ENCODE data around the gene STXBP4.
A peak's percentile ranks its signal among the peaks of the same experiment; 100 is the strongest.
"Not testable (repeated sequence)": the region's sequence is repeated elsewhere in the genome, so short reads cannot be mapped to it uniquely, and the experiment has no call there.

STXBP4 gene

GRCh38 chr17:55038291-55038690 lies 69.7 kb downstream of the STXBP4 start:
- DNase-seq (ENCODE audit: low read depth, low spot score), result no peak
- H3K27ac ChIP-seq, result no peak overlapping the region

DNA sequence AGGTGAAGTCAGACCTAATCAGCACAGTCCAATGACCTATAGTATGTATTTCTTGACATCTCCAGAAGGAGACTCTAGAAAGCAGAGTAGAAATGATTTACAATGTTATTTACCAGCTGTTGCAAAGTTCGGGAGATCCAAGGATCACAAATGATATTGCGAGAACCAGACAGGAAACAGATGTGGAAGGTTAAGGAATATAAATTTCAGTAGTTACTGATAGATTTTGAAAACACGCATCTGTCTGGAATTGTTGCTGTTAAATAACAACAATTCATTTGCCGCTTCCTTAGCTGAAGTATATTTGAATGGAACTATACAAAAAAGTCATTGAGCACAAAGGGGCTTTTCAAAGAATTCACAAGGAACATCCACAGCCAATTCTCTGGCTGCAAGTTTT lies 72.0 kb downstream of the STXBP4 start:
- no peak for DNase-seq (ENCODE audit: low read depth, low spot score)
- no peak overlapping the region for H3K27ac ChIP-seq

DNA sequence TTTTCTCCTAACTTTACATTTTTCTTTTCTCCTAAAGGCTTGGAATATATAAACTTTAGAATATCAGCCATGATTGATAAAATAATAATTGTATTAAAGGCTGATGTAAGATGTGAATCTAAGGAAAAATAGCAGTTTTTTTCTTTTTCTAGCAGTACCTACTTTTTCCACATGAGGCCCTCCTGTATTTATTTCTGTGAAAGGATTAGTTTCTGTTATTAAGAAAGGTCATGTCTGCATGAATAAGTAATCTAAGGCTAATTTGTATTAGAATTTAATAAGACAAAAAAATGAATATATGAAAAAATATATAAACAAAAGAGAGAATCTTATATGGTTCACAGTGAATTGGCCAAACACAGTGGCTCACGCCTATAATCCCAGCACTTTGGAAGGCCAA lies 85.3 kb downstream of the STXBP4 start:
- H3K27ac ChIP-seq, result no peak overlapping the region
- DNase-seq (ENCODE audit: low read depth, low spot score), result no peak

DNA sequence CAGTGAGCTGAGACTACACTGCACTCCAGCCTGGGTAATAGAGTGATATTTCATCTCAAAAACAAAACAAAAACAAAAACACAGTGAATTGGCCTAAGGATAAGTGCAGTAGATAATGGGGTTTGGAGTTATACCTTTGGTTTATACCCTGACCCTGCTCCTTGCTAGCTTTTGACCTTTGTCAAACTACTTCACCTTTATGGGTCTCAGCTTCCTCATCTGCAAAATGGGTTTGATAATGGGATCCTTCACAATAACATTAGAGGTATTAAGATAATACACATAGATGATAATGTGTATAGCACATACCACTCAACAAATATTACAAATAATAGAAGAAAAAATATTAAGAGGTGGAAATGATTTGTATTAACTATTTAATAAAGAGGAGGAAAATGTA lies 85.9 kb downstream of the STXBP4 start:
- H3K27ac ChIP-seq, result no peak overlapping the region
- no peak for DNase-seq (ENCODE audit: low read depth, low spot score)

GRCh38 chr17:55056526-55056925 lies 88.0 kb downstream of the STXBP4 start:
- no peak for DNase-seq (ENCODE audit: low read depth, low spot score)
- no peak overlapping the region for H3K27ac ChIP-seq

GRCh38 chr17:55057184-55057583 lies 88.6 kb downstream of the STXBP4 start:
- no peak overlapping the region for H3K27ac ChIP-seq
- no peak for DNase-seq (ENCODE audit: low read depth, low spot score)

DNA sequence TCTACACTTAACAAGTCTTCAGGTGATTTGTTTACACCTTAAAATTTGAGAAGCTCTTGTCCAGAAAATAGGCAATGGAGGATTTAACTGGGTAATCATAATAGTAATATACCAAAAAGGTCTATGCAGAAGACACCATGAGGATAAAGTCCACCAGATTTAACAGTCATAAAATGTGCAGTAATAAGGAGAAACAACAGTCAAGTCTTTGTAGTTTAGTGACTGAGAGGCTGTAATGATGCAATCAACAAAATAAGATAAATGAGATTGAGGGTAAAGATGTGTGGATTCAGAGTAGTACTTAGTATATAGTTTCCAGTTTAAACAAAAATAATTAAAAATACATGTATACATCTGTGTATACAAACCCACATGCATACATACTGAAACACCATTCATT lies 91.2 kb downstream of the STXBP4 start:
- DNase-seq (ENCODE audit: low read depth, low spot score), result no peak
- H3K27ac ChIP-seq, result no peak overlapping the region

- peak; percentile 41 for DNase-seq (ENCODE audit: low read depth, low spot score)
- H3K27ac ChIP-seq, result peak overlapping the region; percentile 39
Measured at GRCh38 chr17:55062921-55063320, 94.4 kb downstream of the STXBP4 start.

GRCh38 chr17:55063885-55064874 lies 95.6 kb downstream of the STXBP4 start:
- H3K27ac ChIP-seq, result no peak overlapping the region
- DNase-seq (ENCODE audit: low read depth, low spot score), result no peak

GRCh38 chr17:55067697-55068439 lies 99.3 kb downstream of the STXBP4 start:
- H3K27ac ChIP-seq, result no peak overlapping the region
- no peak for DNase-seq (ENCODE audit: low read depth, low spot score)

DNA sequence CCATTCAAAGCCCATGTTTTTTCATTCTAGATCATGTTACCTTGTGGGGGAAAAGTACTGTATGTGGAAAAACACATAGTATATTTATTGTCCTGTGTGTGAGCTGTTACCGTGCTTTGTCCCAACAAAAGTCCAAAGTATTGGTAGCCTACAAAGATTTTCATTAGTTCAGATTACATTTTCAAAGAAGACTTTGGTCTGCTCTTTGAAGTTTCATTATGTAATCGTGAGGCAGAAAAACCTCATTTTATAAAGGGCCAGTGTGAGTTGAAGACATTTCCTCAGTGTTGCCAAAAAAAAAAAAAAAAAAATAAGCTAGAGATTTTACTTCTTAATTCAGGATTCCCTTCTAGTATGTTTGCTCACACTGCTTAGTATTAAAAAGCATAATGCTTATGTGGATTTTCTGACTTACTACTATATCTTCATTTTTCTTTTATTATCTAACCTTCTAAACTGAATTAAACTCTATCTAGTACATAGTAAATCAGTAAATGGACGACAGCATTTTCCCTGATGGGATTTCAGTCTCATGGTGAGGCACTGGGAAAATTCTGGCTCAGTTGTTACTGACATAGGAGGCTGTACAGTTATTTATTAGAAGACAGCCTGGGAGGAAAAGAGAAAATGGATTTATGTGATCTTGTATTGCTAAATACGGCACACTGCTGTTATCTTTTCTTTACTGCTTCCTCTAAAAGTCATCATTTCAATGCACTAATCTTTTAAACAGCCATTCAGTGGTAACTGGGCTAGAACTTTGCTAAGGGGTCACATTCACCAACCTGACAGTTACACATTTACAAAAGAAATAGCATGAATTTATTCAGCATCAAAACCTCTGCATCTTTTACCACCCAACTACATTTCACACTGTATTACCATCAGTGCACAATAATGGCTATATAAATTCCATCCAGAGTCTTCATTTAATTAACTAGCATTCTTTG lies 100.6 kb downstream of the STXBP4 start:
- DNase-seq (ENCODE audit: low read depth, low spot score), result no peak
- H3K27ac ChIP-seq, result no peak overlapping the region

DNA sequence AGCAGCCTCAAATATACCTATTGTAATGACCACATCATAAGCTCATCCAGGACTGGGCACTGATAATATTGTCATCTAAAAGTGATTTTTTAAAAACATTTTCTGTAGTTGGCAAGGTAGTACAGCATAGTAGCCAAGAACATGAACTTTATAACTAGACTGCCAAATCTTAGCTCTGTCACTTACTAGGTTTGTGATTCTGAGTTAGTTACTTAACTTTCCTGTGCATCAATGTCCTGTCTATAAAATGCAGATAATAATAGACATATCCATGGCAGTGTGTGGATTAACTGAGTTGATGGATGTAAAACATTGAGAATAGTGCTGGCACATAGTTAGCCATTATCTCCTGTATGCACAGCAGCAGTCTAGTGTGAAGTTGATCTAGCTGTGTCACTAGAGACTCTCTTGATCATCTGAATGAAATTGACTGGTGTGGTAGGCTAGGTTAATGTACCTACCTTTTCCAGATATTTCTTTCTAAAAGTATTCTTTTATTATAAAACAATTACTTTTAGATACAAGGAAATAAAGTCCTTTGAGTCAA lies 101.5 kb downstream of the STXBP4 start:
- no peak overlapping the region for H3K27ac ChIP-seq
- no peak for DNase-seq (ENCODE audit: low read depth, low spot score)

DNA sequence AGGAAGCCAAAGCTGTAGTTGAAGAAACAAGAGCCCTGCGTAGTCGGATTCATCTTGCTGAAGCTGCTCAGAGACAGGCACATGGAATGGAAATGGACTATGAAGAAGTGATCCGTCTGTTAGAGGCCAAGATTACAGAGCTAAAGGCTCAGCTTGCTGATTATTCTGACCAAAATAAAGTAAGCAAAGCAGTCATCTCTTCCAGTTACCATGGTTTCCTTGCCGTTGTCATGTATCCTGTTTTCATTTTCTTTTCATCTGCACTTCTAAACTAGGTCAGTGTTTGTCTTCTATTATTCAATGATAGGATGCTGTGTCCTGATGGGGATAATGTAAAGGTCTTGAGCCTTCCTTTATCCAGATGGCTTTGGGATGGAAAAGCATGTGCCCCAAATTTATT lies 104.3 kb downstream of the STXBP4 start:
- H3K27ac ChIP-seq, result no peak overlapping the region
- DNase-seq (ENCODE audit: low read depth, low spot score), result no peak

GRCh38 chr17:55073467-55073866 lies 104.9 kb downstream of the STXBP4 start:
- DNase-seq (ENCODE audit: low read depth, low spot score); H3K27ac ChIP-seq: not testable (repeated sequence)

DNA sequence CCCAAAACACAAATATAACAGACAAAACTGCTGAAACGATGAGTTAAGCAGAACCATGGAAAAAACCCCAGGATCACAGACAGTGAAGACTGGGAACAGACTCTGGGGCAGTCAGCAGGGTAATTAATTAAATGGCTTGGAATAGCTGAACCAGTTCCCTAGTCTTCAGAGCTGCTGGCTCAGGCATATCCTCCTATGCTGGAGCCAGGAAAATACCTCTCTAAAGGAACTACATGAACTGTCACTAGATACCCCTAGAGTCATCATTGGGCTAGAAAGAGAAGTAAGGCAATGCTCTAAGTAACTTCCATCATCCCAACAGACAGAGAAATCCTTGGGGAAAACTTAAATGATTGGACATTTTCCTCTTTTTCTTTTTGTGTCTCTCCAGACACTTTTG lies 113.0 kb downstream of the STXBP4 start:
- no peak for DNase-seq (ENCODE audit: low read depth, low spot score)
- no peak overlapping the region for H3K27ac ChIP-seq

DNA sequence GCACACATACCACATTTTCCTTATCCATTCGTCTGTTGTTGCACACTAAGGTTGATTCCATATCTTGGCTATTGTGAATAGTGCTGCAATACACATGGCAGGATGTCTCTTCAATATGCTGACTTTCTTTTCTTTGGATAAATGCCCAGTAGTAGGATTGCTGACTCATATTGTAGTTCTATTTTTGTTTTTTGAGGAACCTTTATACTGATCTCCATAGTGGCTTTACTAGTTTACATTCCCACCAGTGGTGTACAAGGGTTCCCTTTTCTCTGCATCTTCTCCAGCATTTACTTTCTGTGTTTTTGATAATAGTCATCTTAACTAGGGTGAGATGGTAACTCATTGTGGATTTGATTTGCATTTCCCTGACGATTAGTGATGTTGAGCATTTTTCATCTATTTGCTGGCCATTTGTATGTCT lies 118.1 kb downstream of the STXBP4 start:
- DNase-seq (ENCODE audit: low read depth, low spot score), result peak; percentile 6
- no peak overlapping the region for H3K27ac ChIP-seq

GRCh38 chr17:55089256-55089655 lies 120.7 kb downstream of the STXBP4 start:
- H3K27ac ChIP-seq, result no peak overlapping the region

DNA sequence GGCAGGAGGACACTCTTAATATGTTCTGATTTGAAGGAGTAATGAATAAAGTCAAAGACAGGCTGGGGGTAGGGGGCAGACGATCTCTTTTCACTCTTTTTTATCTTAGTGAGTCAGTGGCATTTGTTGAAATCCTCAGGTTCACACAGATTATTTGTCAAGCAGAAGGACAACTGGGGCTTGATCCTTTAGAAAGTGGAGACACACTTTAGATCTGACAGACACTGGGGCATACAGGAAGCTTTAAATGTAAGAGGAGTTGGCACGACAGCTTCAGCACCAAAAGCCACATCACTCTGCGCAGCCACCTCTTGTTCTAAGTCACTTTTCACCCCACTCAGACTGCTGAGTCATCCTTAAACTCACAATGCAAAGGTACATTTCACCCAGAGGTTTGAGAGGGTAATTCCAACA lies 121.5 kb downstream of the STXBP4 start:
- DNase-seq (ENCODE audit: low read depth, low spot score), result no peak
- H3K27ac ChIP-seq, result no peak overlapping the region

More at GRCh38 chr17:55089256-55089655, 120.7 kb downstream of the STXBP4 start:
- DNase-seq (ENCODE audit: low read depth, low spot score), result no peak

GRCh38 chr17:55093353-55093752 lies 124.8 kb downstream of the STXBP4 start:
- H3K27ac ChIP-seq, result no peak overlapping the region
- DNase-seq (ENCODE audit: low read depth, low spot score), result no peak

DNA sequence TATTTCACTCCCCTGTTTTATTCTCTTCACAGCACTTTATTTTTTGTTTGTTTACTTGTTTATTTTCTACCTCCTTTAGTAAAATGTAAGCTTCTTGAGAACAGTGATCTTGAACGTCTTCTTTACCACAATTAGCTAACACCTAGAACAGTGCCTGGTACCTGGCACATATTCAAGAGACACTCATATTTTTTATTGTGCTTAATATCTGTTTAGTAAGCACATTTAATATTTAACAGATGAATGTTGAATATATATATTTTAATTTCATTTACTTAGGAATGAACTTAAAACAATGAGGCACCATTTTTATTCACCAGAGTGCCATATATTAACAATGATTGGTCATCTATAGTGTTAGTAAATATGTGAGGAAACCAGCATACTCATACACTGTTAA lies 130.2 kb downstream of the STXBP4 start:
- no peak for DNase-seq (ENCODE audit: low read depth, low spot score)
- H3K27ac ChIP-seq, result no peak overlapping the region

Data from epithelial cell of prostate (primary cell).